Tibial artery (tissue), 4 donors: ENCODE measurements around the gene LCE3E.

Source experiments
- DNase-seq, 2 donors: peaks; one replicate each; pipeline ENCODE4 v3.0.0-alpha.2; 2019
- H3K27ac ChIP-seq, 2 donors: fragments of 200-600 bp; sonication (generic) in 1 of 2; 1 replicate in 1 of 2; 2 replicates in 1 of 2; pipeline ENCODE4 v1.5.1; 2018 to 2019; ENCODE audit warnings: mild to moderate bottlenecking in 1 of 2
- H3K27me3 ChIP-seq, 2 donors: fragments of 200-600 bp; sonication (generic) in 1 of 2; one replicate each; pipeline versions ENCODE4 v1.5.1 to v1.6.0; 2016 to 2019
- H3K36me3 ChIP-seq, 3 donors: fragments of 200-600 bp; sonication (generic) in 2 of 3; one replicate each; pipeline ENCODE4 v1.5.1; 2016 to 2019; ENCODE audit warnings: mild to moderate bottlenecking in 2 of 3
- H3K4me1 ChIP-seq, 4 donors: fragments of 200-600 bp; sonication (generic) in 2 of 4; 1 replicate in 3 of 4; 2 replicates in 1 of 4; pipeline ENCODE4 v1.5.1; 2016 to 2019
- H3K4me3 ChIP-seq, 2 donors: fragments of 200-600 bp; sonication (generic) in 1 of 2; 1 replicate in 1 of 2; 2 replicates in 1 of 2; pipeline ENCODE4 v1.5.1; 2018 to 2019; ENCODE audit warnings: mild to moderate bottlenecking in 2 of 2
- H3K9me3 ChIP-seq, 3 donors: fragments of 200-600 bp; sonication (generic) in 1 of 3; one replicate each; pipeline ENCODE4 v1.5.1; 2016 to 2019
- intact Hi-C: fragments of 100-400 bp; cut with DNase I; formaldehyde crosslinking; loops from one replicate; pipeline ENCODE4 v1.15.0; 2023; ENCODE audit warnings: low total_unique reads
- TF ChIP-seq, protein P1 (sequence below), 2 experiments: fragments of 200-600 bp in 1 of 2; fragments of 450-650 bp in 1 of 2; IDR thresholded peaks; one replicate each; pipeline ENCODE4 v1.5.1; 2017 to 2019; ENCODE audit warnings: antibody characterized with exemption in 2 of 2, mild to moderate bottlenecking in 1 of 2, moderate library complexity in 1 of 2

The LCE3E gene, protein sequence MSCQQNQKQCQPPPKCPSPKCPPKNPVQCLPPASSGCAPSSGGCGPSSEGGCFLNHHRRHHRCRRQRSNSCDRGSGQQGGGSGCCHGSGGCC

DNA sequence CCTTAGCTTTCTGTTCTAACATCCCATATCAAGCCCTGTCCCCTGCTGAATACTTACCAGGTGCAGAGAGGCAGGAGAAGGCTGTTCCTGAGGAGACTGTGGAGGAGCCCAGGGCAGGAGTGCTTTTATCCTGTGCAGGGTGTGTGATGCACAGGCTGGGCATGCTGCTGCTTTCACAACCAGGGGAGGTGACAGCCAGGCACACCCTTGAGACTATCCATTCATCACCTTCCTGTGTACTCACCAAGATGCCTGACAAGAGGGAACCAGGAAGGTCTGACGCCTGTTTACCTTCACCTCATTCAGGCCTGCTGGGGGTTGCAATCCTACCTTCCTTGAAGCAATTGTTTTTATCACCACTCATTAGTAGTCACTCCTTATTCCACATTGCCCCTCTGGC, at the start of gene LCE3E:
TSS of gene LCE3E (minus strand) at position 100 of the 400 bp plus-strand sequence. CDS start 572 bp downstream, outside the sequence.
- Histone ChIP-seq H3K4me1 (no peaks in the 10 kb centered on the region), H3K27me3 (no peaks in the 10 kb centered on the region), H3K4me3 (no peak within 1 kb of the TSS), H3K27ac (no peak within 1 kb of the TSS), H3K36me3 (no peaks in the 10 kb centered on the region), H3K9me3 (peaks cover 0 to 23% (median 0%) of the 10 kb centered on the region in 3 donors)
- intact Hi-C loops, result no loop called here
- TF ChIP-seq, protein P1, sequence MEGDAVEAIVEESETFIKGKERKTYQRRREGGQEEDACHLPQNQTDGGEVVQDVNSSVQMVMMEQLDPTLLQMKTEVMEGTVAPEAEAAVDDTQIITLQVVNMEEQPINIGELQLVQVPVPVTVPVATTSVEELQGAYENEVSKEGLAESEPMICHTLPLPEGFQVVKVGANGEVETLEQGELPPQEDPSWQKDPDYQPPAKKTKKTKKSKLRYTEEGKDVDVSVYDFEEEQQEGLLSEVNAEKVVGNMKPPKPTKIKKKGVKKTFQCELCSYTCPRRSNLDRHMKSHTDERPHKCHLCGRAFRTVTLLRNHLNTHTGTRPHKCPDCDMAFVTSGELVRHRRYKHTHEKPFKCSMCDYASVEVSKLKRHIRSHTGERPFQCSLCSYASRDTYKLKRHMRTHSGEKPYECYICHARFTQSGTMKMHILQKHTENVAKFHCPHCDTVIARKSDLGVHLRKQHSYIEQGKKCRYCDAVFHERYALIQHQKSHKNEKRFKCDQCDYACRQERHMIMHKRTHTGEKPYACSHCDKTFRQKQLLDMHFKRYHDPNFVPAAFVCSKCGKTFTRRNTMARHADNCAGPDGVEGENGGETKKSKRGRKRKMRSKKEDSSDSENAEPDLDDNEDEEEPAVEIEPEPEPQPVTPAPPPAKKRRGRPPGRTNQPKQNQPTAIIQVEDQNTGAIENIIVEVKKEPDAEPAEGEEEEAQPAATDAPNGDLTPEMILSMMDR (IDR thresholded peaks at IDR 0.05), result no peak
- no peak for DNase-seq

DNA sequence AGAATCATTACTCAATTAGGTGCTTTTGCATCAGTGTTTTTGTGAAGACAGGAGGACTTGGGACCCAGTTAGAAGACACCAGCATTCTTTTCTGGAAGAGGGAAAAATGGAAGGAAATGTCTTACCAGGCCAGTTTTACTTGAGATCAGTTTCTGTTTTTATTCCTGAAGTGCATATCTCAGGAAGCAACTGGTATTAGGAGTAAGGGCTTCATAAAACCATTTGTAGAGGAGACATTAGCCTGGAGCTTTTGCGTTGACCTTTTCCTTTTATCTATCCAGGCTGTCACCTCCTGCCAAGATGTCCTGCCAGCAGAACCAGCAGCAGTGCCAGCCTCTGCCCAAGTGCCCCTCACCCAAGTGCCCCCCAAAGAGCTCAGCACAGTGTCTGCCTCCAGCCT, 46.9 kb upstream of the LCE3E start, which contains the start of gene LCE3B:
TSS of gene LCE3B (plus strand) at position 301 of the 400 bp plus-strand sequence. CDS start at position 301, 0 bp downstream.
- DNase-seq, result no peak
- TF ChIP-seq, protein P1 (IDR thresholded peaks at IDR 0.05), result no peak
- Histone ChIP-seq H3K27me3 (no peaks in the 10 kb centered on the region), H3K9me3 (peaks cover 0 to 2% (median 0%) of the 10 kb centered on the region in 3 donors), H3K4me3 (no peak within 1 kb of the TSS), H3K27ac (no peak within 1 kb of the TSS), H3K4me1 (no peaks in the 10 kb centered on the region), H3K36me3 (no peaks in the 10 kb centered on the region)
- intact Hi-C loops, result no loop called here

DNA sequence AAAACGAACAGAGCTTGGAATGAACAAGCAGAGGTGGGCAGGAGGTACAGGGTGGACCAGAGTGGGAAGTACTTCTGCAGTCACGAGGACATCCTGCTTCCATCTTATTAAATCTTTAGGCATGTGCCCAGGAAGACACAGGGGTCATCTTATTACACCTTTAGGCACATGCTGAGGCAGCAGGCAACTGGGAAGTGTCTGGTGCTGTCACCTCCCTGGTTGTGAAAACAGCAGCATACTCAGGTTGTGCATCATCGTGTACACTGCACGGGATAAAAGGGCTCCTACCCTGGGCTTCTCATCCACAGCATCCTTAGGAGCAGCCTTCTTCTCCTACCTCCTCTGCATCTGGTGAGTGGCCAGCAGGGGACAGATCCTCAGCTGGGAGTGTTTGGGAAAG, 33.4 kb upstream of the LCE3E start, which contains the start of gene LCE3C:
TSS of gene LCE3C (plus strand) at position 301 of the 400 bp plus-strand sequence. CDS start 498 bp downstream, outside the sequence.
- DNase-seq, result no peak
- H3K4me1 ChIP-seq, result no peaks in the 10 kb centered on the region
- TF ChIP-seq, protein P1 (IDR thresholded peaks at IDR 0.05), result no peak
- intact Hi-C loops, result no loop called here
- no peak within 1 kb of the TSS for H3K4me3 ChIP-seq
- H3K27me3 ChIP-seq, result no peaks in the 10 kb centered on the region
- H3K27ac ChIP-seq, result no peak within 1 kb of the TSS
- no peaks in the 10 kb centered on the region for H3K36me3 ChIP-seq
- H3K9me3 ChIP-seq, result no peaks in the 10 kb centered on the region

DNA sequence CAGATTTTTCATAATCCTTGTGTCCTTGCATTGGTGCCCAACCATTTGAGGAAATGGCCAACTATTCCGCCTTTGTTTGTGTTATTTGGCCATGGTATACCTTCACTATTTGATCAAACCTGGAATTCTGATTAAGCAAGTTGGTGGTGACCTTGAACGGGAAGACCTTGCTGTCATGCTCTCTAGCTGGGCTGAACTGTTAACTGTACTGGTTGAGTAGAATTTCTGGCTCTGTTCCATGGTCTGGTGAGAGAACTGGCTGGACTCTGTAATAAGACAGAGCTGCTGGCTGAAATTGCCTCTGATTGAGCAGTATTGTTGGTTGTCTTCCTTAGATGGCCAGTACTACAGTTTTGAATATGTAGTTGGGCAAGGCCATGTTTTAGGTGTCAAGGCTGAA, 30.4 kb upstream of the LCE3E start:
- Histone ChIP-seq H3K27ac (no peak overlapping the region), H3K4me1 (no peaks in the 10 kb centered on the region), H3K27me3 (no peaks in the 10 kb centered on the region), H3K36me3 (no peaks in the 10 kb centered on the region), H3K9me3 (no peaks in the 10 kb centered on the region), H3K4me3 (no peak overlapping the region)
- no peak for DNase-seq
- intact Hi-C loops, result no loop called here
- TF ChIP-seq, protein P1 (IDR thresholded peaks at IDR 0.05), result no peak

DNA sequence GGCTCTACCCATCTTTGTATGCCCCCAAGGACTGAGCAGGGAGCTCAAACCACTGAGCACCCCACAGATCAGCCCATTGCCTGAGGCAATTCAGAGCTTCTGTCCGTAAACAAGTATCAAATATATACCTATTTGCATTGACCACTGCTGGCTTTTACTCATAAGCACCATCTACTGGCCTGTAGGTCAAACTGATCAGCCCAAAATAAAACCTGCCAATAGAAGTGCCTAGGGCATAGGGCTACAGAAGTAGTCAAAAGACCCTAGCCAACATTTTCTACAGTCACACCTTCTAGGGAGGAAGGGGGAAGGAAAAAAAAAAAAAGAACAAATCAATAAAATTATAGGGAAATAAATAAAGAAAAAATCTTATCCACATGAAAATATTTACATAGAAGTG, 19.0 kb upstream of the LCE3E start:
- Histone ChIP-seq H3K4me3 (no peak overlapping the region), H3K36me3 (no peaks in the 10 kb centered on the region), H3K9me3 (no peaks in the 10 kb centered on the region), H3K4me1 (no peaks in the 10 kb centered on the region), H3K27me3 (no peaks in the 10 kb centered on the region), H3K27ac (no peak overlapping the region)
- intact Hi-C loops, result no loop called here
- DNase-seq, result no peak
- TF ChIP-seq, protein P1 (IDR thresholded peaks at IDR 0.05), result no peak
